Right atrium auricular region (tissue), 2 donors: Measurements from ENCODE around the gene DGCR2. TPM values are rescaled to one million over a fixed set of nuclear protein-coding genes. Genes with fewer than 3 reads are reported as not detected.
"Not testable (repeated sequence)": the region's sequence is repeated elsewhere in the genome, so short reads cannot be mapped to it uniquely, and the experiment has no call there.

Experiments
- DNase-seq: peaks from one replicate; pipeline ENCODE4 v3.0.0-alpha.2; 2019; ENCODE audit warnings: low spot score
- H3K27ac ChIP-seq, 2 donors: fragments of 200-600 bp; sonication (generic); 1 replicate in 1 of 2; 2 replicates in 1 of 2; pipeline ENCODE4 v1.5.1; 2016 to 2019
- H3K27me3 ChIP-seq, 2 donors: fragments of 200-600 bp; sonication (generic); one replicate each; pipeline versions ENCODE4 v1.5.1 to v1.6.0; 2017 to 2019
- H3K36me3 ChIP-seq: fragments of 200-600 bp; sonication (generic); one replicate; pipeline ENCODE4 v1.5.1; 2016
- H3K4me1 ChIP-seq, 2 donors: fragments of 200-600 bp; sonication (generic); one replicate each; pipeline versions ENCODE4 v1.5.1 to v1.6.0; 2017 to 2019
- H3K4me3 ChIP-seq, 2 donors: fragments of 200-600 bp; sonication (generic); 1 replicate in 1 of 2; 2 replicates in 1 of 2; pipeline ENCODE4 v1.5.1; 2017 to 2019; ENCODE audit warnings: mild to moderate bottlenecking in 1 of 2, moderate library complexity in 1 of 2
- H3K9me3 ChIP-seq, 2 donors: fragments of 200-600 bp; sonication (generic); one replicate each; pipeline ENCODE4 v1.5.1; 2019
- total RNA-seq, 2 donors: library from RNA; depleted of rRNA; stranded (reverse); fragments of >200 nt; gene quantifications; one replicate each; pipeline ENCODE4 v1.1.0, GENCODE V29; 2016
- TF ChIP-seq, protein P1 (sequence below), 2 donors: fragments of 200-600 bp; sonication (generic); IDR thresholded peaks; one replicate each; pipeline ENCODE4 v1.5.1; 2019; ENCODE audit warnings: antibody characterized with exemption in 2 of 2

DGCR2 gene
- total RNA-seq, 2 donors from 2014 or later, result 32.8 to 48.1 TPM

DNA sequence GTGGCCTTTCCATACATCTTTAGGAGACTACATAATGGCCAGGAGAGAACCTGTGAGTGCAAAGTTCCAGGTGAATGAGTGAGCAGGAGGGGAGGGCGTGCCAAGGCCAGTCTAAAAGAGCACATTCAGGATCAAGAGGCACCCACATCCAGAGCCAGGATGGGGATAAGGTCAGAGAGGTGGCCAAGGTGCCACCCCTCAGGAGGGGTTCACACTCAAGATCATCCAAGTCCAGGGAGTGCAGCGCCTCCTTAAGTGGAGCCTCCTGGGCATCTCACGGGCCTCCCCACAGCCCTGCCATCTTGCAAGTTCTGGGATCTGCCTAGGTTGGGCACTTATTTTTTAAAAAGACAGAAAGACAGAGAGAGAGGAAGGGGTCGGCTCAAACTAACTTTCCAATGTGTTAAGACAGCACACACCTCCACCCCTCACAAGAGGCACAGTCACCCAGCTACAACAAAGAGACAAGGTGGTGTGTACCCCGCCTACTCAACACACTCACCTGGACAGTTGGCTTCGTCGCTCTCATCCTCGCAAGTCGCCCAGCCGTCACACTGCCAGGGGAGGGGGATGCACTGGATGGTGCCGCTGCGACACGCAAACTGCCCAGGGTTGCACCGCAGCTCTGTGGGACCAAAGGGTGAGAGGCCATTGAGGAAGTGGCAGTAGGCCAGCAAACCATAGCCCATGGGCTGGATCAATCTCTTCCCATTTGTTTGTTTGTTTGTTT lies 33.2 kb downstream of the DGCR2 start:
- TF ChIP-seq, protein P1, sequence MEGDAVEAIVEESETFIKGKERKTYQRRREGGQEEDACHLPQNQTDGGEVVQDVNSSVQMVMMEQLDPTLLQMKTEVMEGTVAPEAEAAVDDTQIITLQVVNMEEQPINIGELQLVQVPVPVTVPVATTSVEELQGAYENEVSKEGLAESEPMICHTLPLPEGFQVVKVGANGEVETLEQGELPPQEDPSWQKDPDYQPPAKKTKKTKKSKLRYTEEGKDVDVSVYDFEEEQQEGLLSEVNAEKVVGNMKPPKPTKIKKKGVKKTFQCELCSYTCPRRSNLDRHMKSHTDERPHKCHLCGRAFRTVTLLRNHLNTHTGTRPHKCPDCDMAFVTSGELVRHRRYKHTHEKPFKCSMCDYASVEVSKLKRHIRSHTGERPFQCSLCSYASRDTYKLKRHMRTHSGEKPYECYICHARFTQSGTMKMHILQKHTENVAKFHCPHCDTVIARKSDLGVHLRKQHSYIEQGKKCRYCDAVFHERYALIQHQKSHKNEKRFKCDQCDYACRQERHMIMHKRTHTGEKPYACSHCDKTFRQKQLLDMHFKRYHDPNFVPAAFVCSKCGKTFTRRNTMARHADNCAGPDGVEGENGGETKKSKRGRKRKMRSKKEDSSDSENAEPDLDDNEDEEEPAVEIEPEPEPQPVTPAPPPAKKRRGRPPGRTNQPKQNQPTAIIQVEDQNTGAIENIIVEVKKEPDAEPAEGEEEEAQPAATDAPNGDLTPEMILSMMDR (IDR thresholded peaks at IDR 0.05), result no peak
- Histone ChIP-seq H3K4me3 (no peak overlapping the region), H3K27me3 (no peaks in the 10 kb centered on the region), H3K4me1 (peaks cover 0 to 14% of the 10 kb centered on the region in 2 donors), H3K27ac (no peak overlapping the region), H3K9me3 (no peaks in the 10 kb centered on the region), H3K36me3 (peaks cover 7% of the 10 kb centered on the region)
- DNase-seq, result no peak

DNA sequence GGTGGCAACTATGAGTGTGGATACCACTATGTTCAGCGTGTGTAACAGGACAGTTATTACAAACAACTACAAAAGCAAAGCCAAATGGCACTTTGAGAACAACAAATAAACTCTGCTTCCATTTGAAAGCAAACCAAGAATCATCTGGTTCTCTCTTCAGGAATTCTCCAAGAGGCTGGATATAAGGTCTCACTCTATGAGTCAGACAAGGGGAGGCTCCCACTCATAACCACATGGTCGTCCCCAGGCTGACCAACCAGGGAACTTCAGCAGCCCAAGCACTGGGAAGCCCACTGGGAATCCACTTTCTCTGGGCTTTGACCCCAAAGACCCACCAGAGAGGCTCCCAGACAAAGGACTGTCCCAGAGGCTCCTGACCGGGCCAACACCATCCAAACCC lies 35.3 kb downstream of the DGCR2 start:
- H3K27ac ChIP-seq, result no peak overlapping the region

DNA sequence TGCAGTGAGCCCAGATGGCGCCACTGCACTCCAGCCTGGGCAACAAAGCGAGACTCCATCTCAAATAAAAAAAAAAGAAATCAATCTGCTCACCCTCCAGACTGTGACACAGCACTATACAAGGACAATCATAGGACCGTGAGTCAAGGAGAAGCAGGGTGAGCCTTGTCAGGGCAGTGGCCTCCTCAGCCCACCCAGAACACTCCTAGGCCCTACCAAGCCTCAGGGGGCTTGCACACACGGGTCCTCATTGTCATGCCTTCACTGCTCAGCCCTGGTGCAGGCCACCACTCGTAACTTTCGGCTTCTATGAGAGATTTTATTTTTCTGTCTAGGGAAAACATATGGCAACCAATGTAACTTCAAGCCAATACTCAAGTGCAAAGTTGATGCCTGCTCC lies 35.8 kb downstream of the DGCR2 start:
- H3K9me3 ChIP-seq, result no peaks in the 10 kb centered on the region
- H3K27me3 ChIP-seq, result no peaks in the 10 kb centered on the region
- peak; percentile 44 for DNase-seq
- H3K4me1 ChIP-seq, result peaks cover 0 to 14% of the 10 kb centered on the region in 2 donors
- TF ChIP-seq, protein P1 (IDR thresholded peaks at IDR 0.05), result no peak
- H3K4me3 ChIP-seq, result no peak overlapping the region
- H3K27ac ChIP-seq, result peak overlapping the region in 1 of 2 donors; percentile 4
- peaks cover 7% of the 10 kb centered on the region for H3K36me3 ChIP-seq

More for the DNA sequence above, 35.3 kb downstream of the DGCR2 start:
- TF ChIP-seq, protein P1 (IDR thresholded peaks at IDR 0.05), result no peak
- Histone ChIP-seq H3K27me3 (no peaks in the 10 kb centered on the region), H3K36me3 (peaks cover 7% of the 10 kb centered on the region), H3K4me1 (peaks cover 0 to 14% of the 10 kb centered on the region in 2 donors), H3K9me3 (no peaks in the 10 kb centered on the region), H3K4me3 (no peak overlapping the region)
- no peak for DNase-seq

DNA sequence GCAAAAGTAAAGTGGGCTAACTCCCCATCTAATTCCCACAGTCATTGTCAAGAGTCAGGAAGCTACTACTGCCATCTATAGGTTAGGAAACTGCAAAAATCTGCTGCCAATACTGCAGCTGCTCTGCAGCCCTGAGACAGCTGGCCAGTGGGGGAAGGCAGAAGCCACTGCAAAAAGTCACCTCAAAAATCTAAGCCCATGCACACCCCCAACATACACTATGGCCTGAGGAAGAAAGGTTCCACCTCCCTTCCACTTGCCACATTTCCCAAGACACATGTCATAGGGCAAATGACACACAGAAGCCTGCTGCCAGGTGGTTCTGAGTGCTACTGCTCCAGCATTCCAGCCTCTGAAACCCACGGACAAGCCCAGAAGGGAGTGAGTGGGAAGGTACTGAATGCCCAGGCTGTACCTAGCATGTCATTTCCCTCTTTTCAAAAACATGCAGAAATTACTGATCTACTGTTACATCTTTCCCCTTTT lies 36.9 kb downstream of the DGCR2 start:
- peaks cover 7% of the 10 kb centered on the region for H3K36me3 ChIP-seq
- H3K4me1 ChIP-seq, result peaks cover 0 to 14% of the 10 kb centered on the region in 2 donors
- H3K4me3 ChIP-seq, result no peak overlapping the region
- no peaks in the 10 kb centered on the region for H3K27me3 ChIP-seq
- H3K27ac ChIP-seq, result no peak overlapping the region
- DNase-seq, result peak; percentile 38
- TF ChIP-seq, protein P1 (IDR thresholded peaks at IDR 0.05), result peak in 1 of 2 donors; percentile 24
- no peaks in the 10 kb centered on the region for H3K9me3 ChIP-seq

DNA sequence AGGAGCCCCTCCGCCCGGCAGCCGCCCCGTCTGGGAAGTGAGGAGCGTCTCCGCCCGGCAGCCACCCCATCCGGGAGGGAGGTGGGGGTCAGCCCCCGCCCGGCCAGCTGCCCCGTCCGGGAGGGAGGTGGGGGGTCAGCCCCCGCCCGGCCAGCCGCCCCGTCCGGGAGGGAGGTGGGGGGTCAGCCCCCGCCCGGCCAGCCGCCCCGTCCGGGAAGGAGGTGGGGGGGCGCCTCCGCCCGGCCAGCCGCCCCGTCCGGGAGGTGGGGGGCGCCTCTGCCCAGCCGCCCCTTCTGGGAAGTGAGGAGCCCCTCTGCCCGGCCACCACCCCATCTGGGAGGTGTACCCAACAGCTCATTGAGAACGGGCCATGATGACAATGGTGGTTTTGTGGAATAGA lies 37.6 kb downstream of the DGCR2 start:
- H3K4me3 ChIP-seq, H3K27me3 ChIP-seq, H3K36me3 ChIP-seq, H3K27ac ChIP-seq, DNase-seq, H3K9me3 ChIP-seq: not testable (repeated sequence)
- H3K4me1 ChIP-seq, result peaks cover 0 to 14% of the 10 kb centered on the region in 2 donors

DNA sequence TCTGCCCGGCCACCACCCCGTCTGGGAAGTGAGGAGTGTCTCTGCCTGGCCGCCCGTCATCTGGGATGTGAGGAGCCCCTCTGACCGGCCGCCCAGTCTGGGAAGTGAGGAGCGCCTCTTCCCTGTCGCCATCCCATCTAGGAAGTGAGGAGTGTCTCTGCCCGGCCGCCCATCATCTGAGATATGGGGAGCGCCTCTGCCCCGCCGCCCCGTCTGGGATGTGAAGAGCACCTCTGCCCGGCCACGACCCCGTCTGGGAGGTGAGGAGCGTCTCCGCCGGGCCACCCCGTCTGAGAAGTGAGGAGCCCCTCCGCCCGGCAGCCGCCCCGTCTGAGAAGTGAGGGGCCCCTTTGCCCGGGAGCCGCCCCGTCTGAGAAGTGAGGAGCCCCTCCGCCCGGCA lies 38.1 kb downstream of the DGCR2 start:
- not testable (repeated sequence) for H3K36me3 ChIP-seq, H3K9me3 ChIP-seq
- peak; percentile 13 for DNase-seq

DNA sequence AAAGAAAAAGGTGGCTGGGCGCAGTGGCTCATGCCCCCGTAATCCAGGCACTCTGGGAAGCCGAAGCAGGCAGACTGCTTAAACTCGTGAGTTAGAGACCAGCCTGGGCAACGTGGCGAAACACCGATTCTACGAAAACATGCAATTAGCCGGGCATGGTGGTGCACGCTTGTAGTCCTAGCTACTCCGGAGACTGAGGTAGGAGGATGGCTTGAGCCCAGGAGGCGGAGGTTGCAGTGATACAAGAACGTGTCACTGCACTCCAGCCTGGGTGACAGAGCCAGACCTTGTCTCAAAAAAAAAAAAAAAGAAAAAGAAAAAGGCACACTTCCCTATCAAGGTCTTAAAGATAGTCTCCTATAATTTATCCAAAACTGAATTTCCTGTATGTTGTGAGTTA lies 39.4 kb downstream of the DGCR2 start:
- no peak for DNase-seq
- H3K4me3 ChIP-seq, result no peak overlapping the region
- no peaks in the 10 kb centered on the region for H3K36me3 ChIP-seq
- H3K9me3 ChIP-seq, result no peaks in the 10 kb centered on the region
- H3K4me1 ChIP-seq, result peaks cover 0 to 14% of the 10 kb centered on the region in 2 donors
- TF ChIP-seq, protein P1 (IDR thresholded peaks at IDR 0.05), result no peak
- no peak overlapping the region for H3K27ac ChIP-seq
- H3K27me3 ChIP-seq, result no peaks in the 10 kb centered on the region

More for the DNA sequence above, 38.1 kb downstream of the DGCR2 start:
- H3K27ac ChIP-seq, H3K27me3 ChIP-seq, H3K4me3 ChIP-seq: not testable (repeated sequence)
- peaks cover 0 to 14% of the 10 kb centered on the region in 2 donors for H3K4me1 ChIP-seq
